22Rv1 (cell line): ENCODE results near the gene PSMC6.

Source experiments
- ZFX ChIP-seq: fragments of 450-650 bp; IDR thresholded peaks from 2 replicates; pipeline ENCODE4 v1.6.1; 2017; ENCODE audit warnings: antibody characterized with exemption, borderline replicate concordance
- TF ChIP-seq, protein P1 (sequence below): fragments of 450-650 bp; IDR thresholded peaks from 2 replicates; pipeline ENCODE4 v1.5.1; 2017; ENCODE audit warnings: mild to moderate bottlenecking

DNA sequence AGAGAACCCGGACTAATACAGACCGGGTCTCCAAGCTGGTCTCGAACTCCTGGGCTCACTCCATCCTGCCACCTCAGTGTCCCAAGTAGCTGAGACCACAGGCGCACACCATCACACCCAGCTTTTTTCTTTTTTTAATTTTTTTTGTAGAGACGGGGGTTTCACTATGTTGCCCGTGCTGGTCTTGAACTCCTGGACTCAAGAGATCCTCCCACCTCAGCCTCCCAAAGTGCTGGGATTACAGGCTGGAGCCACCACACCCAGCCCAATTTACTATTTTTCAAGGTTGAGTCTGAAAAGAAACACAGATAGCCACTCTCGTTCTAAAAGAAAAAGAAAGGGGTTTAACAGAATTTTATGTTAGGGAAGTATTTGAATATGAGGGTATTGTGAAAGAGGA lies 13.5 kb upstream of the PSMC6 start:
- TF ChIP-seq, protein P1, sequence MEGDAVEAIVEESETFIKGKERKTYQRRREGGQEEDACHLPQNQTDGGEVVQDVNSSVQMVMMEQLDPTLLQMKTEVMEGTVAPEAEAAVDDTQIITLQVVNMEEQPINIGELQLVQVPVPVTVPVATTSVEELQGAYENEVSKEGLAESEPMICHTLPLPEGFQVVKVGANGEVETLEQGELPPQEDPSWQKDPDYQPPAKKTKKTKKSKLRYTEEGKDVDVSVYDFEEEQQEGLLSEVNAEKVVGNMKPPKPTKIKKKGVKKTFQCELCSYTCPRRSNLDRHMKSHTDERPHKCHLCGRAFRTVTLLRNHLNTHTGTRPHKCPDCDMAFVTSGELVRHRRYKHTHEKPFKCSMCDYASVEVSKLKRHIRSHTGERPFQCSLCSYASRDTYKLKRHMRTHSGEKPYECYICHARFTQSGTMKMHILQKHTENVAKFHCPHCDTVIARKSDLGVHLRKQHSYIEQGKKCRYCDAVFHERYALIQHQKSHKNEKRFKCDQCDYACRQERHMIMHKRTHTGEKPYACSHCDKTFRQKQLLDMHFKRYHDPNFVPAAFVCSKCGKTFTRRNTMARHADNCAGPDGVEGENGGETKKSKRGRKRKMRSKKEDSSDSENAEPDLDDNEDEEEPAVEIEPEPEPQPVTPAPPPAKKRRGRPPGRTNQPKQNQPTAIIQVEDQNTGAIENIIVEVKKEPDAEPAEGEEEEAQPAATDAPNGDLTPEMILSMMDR, result no peak
- no peak for TF ChIP-seq ZFX
